ENCODE results near the gene CA10.

DNA sequence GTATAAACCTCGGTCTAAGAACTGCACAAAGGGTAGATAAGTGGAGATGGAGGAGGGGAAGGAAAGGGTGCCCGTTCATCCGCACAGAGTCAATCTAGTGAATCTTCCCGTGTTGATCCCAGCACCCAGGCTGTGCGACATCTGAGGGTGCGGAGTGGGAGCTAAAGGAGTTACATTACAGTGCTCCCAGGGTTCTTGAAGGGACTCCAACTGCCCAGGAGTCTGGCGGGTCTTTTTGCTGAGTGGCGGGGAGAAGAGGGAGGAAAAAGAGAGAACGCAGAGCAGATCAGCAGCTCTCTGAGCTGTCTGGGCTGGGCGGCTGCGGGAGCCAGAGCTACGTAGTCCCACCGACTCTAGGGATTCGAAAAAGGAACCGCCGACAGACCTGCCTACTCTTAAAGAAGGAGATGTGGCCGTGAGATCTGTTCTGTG, 1.6 kb upstream of the CA10 start:
- TF ChIP-seq, protein P1, sequence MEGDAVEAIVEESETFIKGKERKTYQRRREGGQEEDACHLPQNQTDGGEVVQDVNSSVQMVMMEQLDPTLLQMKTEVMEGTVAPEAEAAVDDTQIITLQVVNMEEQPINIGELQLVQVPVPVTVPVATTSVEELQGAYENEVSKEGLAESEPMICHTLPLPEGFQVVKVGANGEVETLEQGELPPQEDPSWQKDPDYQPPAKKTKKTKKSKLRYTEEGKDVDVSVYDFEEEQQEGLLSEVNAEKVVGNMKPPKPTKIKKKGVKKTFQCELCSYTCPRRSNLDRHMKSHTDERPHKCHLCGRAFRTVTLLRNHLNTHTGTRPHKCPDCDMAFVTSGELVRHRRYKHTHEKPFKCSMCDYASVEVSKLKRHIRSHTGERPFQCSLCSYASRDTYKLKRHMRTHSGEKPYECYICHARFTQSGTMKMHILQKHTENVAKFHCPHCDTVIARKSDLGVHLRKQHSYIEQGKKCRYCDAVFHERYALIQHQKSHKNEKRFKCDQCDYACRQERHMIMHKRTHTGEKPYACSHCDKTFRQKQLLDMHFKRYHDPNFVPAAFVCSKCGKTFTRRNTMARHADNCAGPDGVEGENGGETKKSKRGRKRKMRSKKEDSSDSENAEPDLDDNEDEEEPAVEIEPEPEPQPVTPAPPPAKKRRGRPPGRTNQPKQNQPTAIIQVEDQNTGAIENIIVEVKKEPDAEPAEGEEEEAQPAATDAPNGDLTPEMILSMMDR (conservative IDR thresholded peaks at IDR 0.05; ENCODE audit: low read depth, low read length): no peak
- TF ChIP-seq FOS (IDR thresholded peaks at IDR 0.05; ENCODE audit: low read depth, low read length): no peak
- TF ChIP-seq, protein P2, sequence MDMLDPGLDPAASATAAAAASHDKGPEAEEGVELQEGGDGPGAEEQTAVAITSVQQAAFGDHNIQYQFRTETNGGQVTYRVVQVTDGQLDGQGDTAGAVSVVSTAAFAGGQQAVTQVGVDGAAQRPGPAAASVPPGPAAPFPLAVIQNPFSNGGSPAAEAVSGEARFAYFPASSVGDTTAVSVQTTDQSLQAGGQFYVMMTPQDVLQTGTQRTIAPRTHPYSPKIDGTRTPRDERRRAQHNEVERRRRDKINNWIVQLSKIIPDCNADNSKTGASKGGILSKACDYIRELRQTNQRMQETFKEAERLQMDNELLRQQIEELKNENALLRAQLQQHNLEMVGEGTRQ (IDR thresholded peaks at IDR 0.05; ENCODE audit: low read depth, low read length): no peak
- no peak for TF ChIP-seq POLR2A (IDR thresholded peaks at IDR 0.05; ENCODE audit: low read depth, low read length)
